Gastroesophageal sphincter (tissue), 4 donors: Measurements from ENCODE around the gene VAV3. TPM values are rescaled to one million over a fixed set of nuclear protein-coding genes. Genes with fewer than 3 reads are reported as not detected.

Source experiments
- ATAC-seq: fragments of 150-250 bp; one replicate; pipeline ENCODE4 v1.9.1; 2016; ENCODE audit warnings: mild to moderate bottlenecking, moderate library complexity
- H3K27ac ChIP-seq, 4 donors: fragments of 200-600 bp; sonication (generic) in 3 of 4; 1 replicate in 3 of 4; 2 replicates in 1 of 4; pipeline ENCODE4 v1.5.1; 2016 to 2019
- H3K27me3 ChIP-seq: fragments of 200-600 bp; sonication (generic); one replicate; pipeline ENCODE4 v1.5.1; 2019
- H3K36me3 ChIP-seq, 2 donors: fragments of 200-600 bp; sonication (generic); one replicate each; pipeline ENCODE4 v1.5.1; 2019; ENCODE audit warnings: control low read depth in 1 of 2
- H3K4me1 ChIP-seq, 3 donors: fragments of 200-600 bp; sonication (generic); 1 replicate in 2 of 3; 2 replicates in 1 of 3; pipeline ENCODE4 v1.5.1; 2016 to 2019; ENCODE audit warnings: control low read depth in 2 of 3
- H3K4me3 ChIP-seq, 2 donors: fragments of 200-600 bp; sonication (generic); one replicate each; pipeline ENCODE4 v1.5.1; 2019; ENCODE audit warnings: mild to moderate bottlenecking in 1 of 2, moderate library complexity in 1 of 2
- H3K9me3 ChIP-seq, 3 donors: fragments of 200-600 bp; sonication (generic); one replicate each; pipeline ENCODE4 v1.5.1; 2017 to 2019; ENCODE audit warnings: control low read depth in 2 of 3
- CTCF ChIP-seq, 4 experiments: fragments of 200-600 bp in 2 of 4; fragments of 450-650 bp in 2 of 4; sonication (generic) in 1 of 4; IDR thresholded peaks; one replicate each; pipeline ENCODE4 v1.5.1; 2017 to 2019; ENCODE audit warnings: antibody characterized with exemption in 4 of 4, mild to moderate bottlenecking in 2 of 4, moderate library complexity in 2 of 4
- EP300 ChIP-seq: sonication (generic); formaldehyde crosslinking; IDR thresholded peaks from one replicate; pipeline ENCODE4 v1.6.1; 2017; ENCODE audit warnings: antibody characterized with exemption, mild to moderate bottlenecking
- POLR2A ChIP-seq, 2 donors: fragments of 450-650 bp; IDR thresholded peaks; one replicate each; pipeline ENCODE4 v1.6.1; 2017; ENCODE audit warnings: antibody characterized with exemption in 2 of 2, mild to moderate bottlenecking in 2 of 2, moderate library complexity in 1 of 2
- POLR2AphosphoS5 ChIP-seq: sonication (generic); formaldehyde crosslinking; IDR thresholded peaks from one replicate; pipeline ENCODE4 v1.6.1; 2017; ENCODE audit warnings: antibody characterized with exemption
- WGBS, 2 donors: methylation state at CpG; one replicate each; pipeline ENCODE4 v1.1.5; 2018; ENCODE audit warnings: low coverage in 1 of 2; 5-methylcytosine and 5-hydroxymethylcytosine counted together
- total RNA-seq, 4 donors: library from RNA; depleted of rRNA; stranded (reverse); fragments of >200 nt; gene quantifications; one replicate each; pipeline ENCODE4 v1.1.0, GENCODE V29; 2016

VAV3 gene
- total RNA-seq, 4 donors from 2014 or later = 1.3 to 4.7 (median 2.9) TPM

- Histone ChIP-seq H3K27me3 (no peaks in the 10 kb centered on the region), H3K27ac (no peak overlapping the region), H3K4me3 (no peak overlapping the region), H3K36me3 (no peaks in the 10 kb centered on the region), H3K4me1 (peaks cover 3 to 20% (median 8%) of the 10 kb centered on the region in 3 donors), H3K9me3 (no peaks in the 10 kb centered on the region)
- WGBS, 2 donors = 39 to 65% methylated on average over 6 of the region's 6 CpGs
- TF ChIP-seq POLR2AphosphoS5 (no peak), EP300 (no peak), POLR2A (IDR thresholded peaks at IDR 0.05) (no peak), CTCF (IDR thresholded peaks at IDR 0.05) (no peak)
- no peak for ATAC-seq
These were observed 429.9 kb downstream of the VAV3 start for GRCh38 chr1:107535091-107535490.

GRCh38 chr1:107534632-107535031 is 430.3 kb downstream of the VAV3 start:
- peaks cover 3 to 20% (median 8%) of the 10 kb centered on the region in 3 donors for H3K4me1 ChIP-seq
- H3K4me3 ChIP-seq = no peak overlapping the region
- no peak overlapping the region for H3K27ac ChIP-seq
- no peaks in the 10 kb centered on the region for H3K36me3 ChIP-seq
- TF ChIP-seq CTCF (IDR thresholded peaks at IDR 0.05) (no peak), POLR2A (IDR thresholded peaks at IDR 0.05) (no peak), POLR2AphosphoS5 (no peak), EP300 (no peak)
- 100% methylated on average over 1 of the region's 1 CpG for WGBS, 2 donors
- H3K9me3 ChIP-seq = no peaks in the 10 kb centered on the region
- no peak for ATAC-seq
- no peaks in the 10 kb centered on the region for H3K27me3 ChIP-seq

DNA sequence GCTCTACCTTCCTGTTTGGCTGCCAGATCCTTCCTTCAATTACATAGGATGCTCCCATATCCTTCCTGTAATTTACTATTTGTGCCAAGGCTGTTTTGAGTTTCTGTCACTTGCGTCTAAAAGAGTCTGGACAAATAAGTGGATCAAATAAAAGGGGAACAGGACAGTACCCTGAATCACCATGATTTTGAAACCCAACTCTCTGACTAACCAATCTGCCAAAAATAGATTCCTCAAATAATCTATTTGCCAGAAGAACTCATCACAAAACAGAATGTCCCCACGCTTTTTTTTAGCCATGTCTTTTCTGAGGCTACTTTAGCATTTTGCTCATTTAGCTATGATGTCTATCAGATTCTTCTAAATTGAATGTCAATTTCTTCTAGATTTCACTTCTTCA is 431.5 kb downstream of the VAV3 start:
- no peak for TF ChIP-seq POLR2A (IDR thresholded peaks at IDR 0.05)
- no peak for TF ChIP-seq CTCF (IDR thresholded peaks at IDR 0.05)
- no peak for TF ChIP-seq EP300
- no peak for TF ChIP-seq POLR2AphosphoS5
- Histone ChIP-seq H3K36me3 (no peaks in the 10 kb centered on the region), H3K4me3 (no peak overlapping the region), H3K4me1 (peaks cover 3 to 20% (median 8%) of the 10 kb centered on the region in 3 donors), H3K9me3 (no peaks in the 10 kb centered on the region), H3K27ac (no peak overlapping the region), H3K27me3 (no peaks in the 10 kb centered on the region)
- ATAC-seq = no peak
- 68 to 100% methylated on average over 1 to 2 of the region's 2 CpGs for WGBS, 2 donors

DNA sequence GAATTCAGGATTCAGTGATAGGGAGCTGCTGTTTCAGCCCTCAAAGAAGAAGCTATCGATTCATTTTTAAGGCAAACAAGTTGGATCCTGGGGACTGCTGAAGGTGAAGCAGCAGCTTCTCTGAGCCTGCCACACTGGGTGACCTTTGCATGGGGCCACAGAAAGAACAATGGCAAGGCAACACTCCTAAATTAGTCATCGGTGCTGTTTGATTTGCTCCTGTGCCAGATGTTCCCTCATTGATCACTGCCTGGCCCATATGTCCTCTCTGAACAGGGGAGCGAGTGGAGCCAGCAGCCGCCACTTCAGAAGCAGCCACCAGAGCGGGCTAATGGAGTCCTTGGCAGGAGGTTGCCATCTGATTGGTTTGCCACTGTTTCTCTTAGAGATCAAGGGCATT is 432.7 kb downstream of the VAV3 start:
- Histone ChIP-seq H3K27me3 (no peaks in the 10 kb centered on the region), H3K4me3 (no peak overlapping the region), H3K36me3 (no peaks in the 10 kb centered on the region), H3K27ac (no peak overlapping the region), H3K4me1 (peaks cover 3 to 20% (median 8%) of the 10 kb centered on the region in 3 donors), H3K9me3 (no peaks in the 10 kb centered on the region)
- 77% methylated on average over 3 of the region's 5 CpGs; no CpG with 5 or more reads in 1 of the 2 donors for WGBS, 2 donors
- TF ChIP-seq POLR2AphosphoS5 (no peak), POLR2A (IDR thresholded peaks at IDR 0.05) (no peak), CTCF (IDR thresholded peaks at IDR 0.05) (no peak), EP300 (no peak)
- no peak for ATAC-seq

DNA sequence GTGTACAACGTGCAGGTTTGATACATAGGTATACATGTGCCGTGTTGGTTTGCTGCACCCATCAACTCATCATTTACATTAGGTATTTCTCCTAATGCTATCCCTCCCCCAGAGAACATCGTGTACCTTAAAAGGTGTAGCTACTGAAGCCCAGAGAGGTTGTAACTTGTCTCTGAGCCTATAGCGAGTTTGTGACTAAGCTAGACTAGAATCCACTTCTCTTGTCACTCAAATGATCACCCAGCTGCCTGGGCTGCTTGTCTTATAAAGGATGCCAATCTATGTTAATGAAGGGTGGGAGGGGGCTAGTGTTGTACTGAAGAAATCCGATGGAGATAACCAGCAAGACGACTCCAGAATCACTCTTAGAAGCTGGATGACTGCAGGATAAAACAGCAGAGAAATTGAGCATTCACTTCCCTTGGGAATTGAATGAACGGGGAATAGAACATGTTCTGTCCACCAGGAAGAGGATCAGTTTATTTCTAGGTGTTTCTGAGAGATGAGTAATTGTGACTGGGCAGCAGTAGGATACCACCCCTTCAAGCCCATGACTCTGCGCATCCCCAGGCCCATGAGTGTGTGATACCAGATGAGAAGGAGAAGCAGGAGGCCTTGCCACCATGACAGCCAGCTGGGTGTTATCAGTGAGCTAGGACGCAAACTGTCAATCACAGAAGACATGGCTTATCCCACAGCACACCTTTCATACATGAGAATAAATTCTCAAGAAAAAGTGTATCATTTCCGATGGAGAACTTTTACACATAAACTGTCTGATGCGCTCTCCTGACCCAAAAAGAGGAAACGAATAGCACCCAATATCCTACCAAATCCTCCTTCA is 433.7 kb downstream of the VAV3 start:
- no peak for ATAC-seq
- Histone ChIP-seq H3K4me3 (no peak overlapping the region), H3K27ac (no peak overlapping the region), H3K27me3 (no peaks in the 10 kb centered on the region), H3K9me3 (no peaks in the 10 kb centered on the region), H3K36me3 (no peaks in the 10 kb centered on the region), H3K4me1 (peaks cover 3 to 16% (median 6%) of the 10 kb centered on the region in 3 donors)
- TF ChIP-seq CTCF (IDR thresholded peaks at IDR 0.05) = no peak
- no peak for TF ChIP-seq POLR2AphosphoS5
- no peak for TF ChIP-seq POLR2A (IDR thresholded peaks at IDR 0.05)
- no peak for TF ChIP-seq EP300
- 84 to 94% methylated on average over 6 to 10 of the region's 12 CpGs for WGBS, 2 donors
